HG02571 (cell line): ENCODE results near the gene ZNF598.
"Not testable (repeated sequence)": the region's sequence is repeated elsewhere in the genome, so short reads cannot be mapped to it uniquely, and the experiment has no call there.

Experiments
- ATAC-seq: cut with Tn5 transposase; IDR thresholded peaks from one replicate; pipeline ENCODE4 v1.9.1; 2021; ENCODE audit warnings: mild to moderate bottlenecking, moderate library complexity; ENCODE audit not compliant: unreplicated experiment

The ZNF598 gene

DNA sequence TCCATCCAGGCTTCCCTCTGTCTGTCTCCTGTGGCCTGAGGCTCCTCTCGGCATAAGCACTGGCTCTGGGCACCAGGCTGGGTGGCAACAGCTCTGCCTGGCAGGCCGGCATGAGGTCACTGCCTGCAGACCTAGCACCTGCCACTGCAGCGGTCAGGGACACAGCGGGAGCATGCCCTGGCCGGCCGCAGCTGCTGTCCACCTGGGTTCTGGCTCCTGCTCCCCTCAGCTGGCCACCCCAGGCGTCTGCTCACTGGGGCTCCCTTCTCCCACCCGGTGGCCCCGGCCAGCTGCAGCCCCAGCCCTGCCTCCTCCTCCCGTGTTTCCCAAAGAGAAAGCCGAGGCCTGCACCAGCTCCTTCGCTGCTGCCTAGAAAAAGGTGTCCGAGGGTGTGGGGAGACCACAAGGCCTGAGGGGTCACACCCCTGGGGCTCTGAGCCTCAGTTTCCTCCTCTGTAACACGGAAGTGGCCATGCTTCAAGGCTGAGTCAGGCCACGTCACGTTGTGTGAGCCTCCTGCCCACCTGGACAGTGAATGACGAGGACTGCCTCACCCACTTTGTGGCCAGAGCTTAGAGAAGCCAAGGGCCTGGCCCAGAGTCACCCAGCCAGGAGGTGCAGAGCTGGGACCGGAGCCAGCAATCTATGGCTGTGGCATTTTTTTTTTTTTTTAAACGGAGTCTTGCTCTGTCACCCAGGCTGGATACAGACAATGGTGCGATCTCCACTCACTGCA, 31.3 kb upstream of the ZNF598 start:
- ATAC-seq = no peak

GRCh38 chr16:2040041-2040786, 30.6 kb upstream of the ZNF598 start:
- no peak for ATAC-seq

GRCh38 chr16:2039274-2040031, 29.8 kb upstream of the ZNF598 start:
- no peak for ATAC-seq

GRCh38 chr16:2038382-2039231, 29.0 kb upstream of the ZNF598 start:
- ATAC-seq = no peak

- no peak for ATAC-seq
These were observed 28.2 kb upstream of the ZNF598 start for GRCh38 chr16:2037647-2038381.

- ATAC-seq = no peak
These were observed 27.5 kb upstream of the ZNF598 start for GRCh38 chr16:2037115-2037514.

- no peak for ATAC-seq
These were observed 26.8 kb upstream of the ZNF598 start for GRCh38 chr16:2036200-2036966.

DNA sequence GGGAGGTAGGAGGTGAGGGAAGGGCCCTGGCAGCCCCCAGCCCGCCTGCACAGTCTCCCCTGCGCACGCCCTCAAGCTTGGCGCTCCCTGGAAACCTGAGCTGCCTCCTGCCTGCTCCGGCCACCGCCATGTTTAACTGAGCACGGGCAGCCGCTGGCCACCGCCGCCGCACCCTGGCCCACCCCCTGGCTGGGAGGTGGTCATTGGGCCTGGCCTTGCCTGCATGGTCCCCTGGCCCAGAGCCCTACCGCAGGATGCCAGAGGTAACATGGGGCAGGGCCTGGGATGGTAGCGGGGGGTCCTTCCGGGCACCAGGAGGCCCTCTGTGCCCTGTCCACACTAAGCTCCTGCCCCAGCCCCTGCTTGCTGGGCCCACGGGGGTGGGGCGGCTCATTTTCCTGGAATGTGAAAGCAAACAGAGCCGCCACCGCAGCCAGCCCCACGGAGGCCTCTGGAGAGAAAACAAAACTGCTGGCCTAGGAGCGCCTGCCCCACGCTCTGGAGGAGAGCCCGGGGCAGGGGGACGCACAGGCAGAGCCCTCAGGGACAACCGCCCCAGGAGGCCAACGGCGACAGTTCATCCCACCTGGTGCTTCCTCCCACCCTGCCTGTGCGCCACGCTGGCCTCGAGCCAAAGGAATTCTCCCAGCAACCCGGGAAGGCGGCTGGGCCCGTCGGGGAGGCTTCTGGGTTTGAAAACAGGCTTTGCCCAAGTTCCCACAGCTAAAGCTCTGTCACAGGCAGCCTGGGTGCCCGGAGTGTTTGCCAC, 26.0 kb upstream of the ZNF598 start:
- ATAC-seq = no peak

DNA sequence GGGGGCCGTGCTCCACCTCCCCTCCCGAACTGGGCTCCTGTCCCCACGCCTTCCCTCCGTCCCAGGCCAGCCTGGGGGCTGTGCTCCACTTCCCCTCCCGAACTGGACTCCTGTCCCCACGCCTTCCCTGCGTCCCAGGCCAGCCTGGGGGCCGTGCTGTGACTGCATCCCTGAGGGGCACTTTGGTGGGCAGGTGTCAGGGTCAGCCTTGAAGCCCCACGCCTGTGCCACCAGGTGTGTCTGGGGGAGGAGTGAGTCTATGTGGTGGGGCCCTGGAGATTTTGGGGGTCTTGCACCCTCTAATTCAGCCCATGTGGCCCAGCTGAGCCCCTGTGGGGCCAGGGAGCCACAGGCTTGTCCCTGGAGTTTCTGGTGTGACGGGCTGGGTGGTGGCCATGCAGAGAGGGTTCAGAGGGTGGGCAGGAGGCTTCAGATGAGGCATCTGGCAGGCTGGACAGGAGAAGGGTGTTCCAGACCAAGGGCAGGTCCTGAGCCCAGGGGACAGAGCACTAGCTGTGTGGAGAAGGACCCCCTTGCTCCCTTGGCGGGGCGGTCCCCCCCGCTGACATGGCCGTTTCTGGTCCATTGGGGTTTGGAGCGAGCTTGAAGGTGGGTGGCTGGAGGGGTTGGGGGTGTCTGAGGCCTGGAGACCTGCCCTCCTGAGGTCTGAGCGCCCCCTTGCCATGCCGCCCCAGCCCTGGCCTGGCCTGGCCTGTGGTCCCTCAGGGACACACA, 25.2 kb upstream of the ZNF598 start:
- no peak for ATAC-seq

GRCh38 chr16:2033909-2034695, 24.5 kb upstream of the ZNF598 start:
- not testable (repeated sequence) for ATAC-seq

DNA sequence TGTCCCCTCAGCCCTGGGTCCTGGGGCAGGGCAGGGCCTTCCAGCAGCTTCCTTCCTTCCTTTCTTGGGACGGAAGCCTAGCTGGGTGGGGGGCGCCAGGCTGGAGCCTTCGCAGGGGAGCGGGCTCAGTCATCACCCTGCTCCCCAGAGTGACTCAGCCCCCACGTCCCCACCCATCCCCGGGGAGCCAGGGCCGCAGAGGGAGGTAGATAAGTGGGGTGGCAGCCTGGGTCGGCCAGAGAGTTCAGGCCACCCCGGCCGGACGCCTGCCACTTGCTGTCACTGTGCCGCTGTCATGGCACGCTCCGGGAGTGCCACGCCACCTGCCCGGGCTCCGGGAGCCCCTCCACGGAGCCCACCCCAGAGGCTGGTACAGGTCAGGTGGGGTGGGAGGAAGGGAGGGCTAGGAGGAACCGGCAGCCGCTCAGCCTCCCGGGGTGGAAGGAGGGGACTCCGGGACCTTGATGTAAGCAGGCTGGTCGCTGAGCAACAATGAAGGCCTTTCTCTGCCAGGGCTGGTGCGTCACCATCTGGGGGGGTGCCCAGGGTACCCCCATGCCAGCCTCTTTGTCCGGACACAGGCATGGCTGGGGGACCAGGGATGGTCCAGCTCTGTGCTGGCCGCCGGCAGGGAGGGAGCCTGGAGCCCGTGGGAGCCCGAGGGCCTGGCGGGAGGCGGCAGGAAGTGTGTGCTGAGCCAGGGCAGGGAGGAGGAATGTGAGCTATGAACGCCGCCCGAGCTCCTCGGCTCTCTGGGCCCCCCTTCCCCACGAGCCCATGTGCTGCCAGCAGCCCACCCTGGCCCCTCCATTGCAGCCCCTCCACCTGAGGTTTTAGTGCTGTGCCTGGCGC, 23.7 kb upstream of the ZNF598 start:
- no peak for ATAC-seq

DNA sequence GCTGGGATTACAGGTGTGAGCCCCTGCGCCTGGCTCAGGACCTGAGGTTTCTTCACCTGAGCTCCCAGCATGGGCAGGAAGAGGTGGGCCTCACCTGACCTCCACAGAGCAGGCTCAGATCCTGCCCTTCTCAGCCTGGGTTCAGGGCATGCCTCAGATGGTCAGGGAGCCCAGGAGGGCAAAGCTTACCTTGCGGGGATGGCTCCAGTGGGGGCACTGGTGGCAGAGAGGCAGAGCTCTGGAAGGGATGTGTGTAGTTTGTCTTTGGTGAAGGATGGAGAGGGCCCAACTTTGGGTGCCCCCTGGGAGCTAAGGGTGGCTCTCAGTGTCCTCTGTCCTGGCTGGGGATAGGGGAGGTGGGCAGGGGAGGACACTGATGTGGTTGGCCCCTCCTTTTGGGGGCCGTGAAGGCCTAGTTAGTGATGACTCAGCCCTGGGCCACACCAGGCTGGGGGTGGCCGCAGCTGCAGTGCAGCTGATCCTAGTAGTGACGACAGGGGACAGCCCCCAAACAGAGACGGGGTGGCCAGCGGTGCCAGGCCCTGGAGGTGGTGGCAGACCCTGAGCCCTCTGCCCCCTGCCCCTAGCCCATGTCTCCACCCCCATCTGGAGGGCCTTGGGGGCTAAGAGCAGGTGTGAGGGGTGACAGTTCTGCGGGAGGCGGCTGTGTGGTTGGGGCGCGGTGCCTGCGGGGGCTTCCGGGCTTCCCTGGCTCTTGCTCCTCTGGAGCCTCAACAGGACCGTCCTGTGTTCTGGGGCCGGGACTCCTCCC, 22.9 kb upstream of the ZNF598 start:
- no peak for ATAC-seq

DNA sequence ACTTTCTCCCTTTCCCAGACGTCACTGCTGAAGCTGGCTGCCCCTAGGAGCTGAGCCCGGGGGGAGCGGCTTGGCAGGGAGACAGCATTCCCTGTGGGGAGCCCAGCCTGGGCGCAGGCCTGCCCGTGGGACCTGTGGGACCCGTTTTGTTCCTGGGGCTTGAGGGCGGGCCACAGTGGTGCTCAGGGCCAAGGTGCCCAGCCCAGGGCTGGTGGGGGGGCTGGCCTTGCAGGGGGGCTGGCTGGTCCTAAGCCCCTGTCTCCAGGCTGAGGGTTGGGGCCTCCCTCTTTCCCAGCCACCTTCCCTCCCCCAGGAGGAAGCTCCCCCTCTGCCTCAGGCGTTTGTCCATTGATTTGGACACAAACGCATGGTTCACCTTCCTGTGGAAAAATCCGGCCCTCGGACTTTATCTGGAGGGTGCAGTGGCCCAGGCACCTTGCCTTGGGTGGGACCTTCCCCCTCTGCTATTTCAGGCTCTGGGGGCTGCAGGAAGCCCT, 21.5 kb upstream of the ZNF598 start:
- ATAC-seq = no peak

GRCh38 chr16:2030036-2030435, 20.4 kb upstream of the ZNF598 start:
- ATAC-seq = no peak

- ATAC-seq = no peak
These were observed 19.7 kb upstream of the ZNF598 start for GRCh38 chr16:2029350-2029749.
